ENCODE results near the gene CZIB. TPM values are rescaled to one million over a fixed set of nuclear protein-coding genes. Genes with fewer than 3 reads are reported as not detected.
A peak's percentile ranks its signal among the peaks of the same experiment; 100 is the strongest.

CZIB gene
- total and polyA plus RNA-seq, 2 of the 4 experiments (the other 2 are of a cell fraction), result 41.0 to 58.9 TPM

- in situ Hi-C loops (cut with MboI; ENCODE audit: low sequenced_read_pairs) (no loop called here), dilution Hi-C loops (cut with HindIII; ENCODE audit: low sequenced_read_pairs, unreplicated experiment) (no loop called here), intact Hi-C loops (cut with micrococcal nuclease) (no loop called here)
- H3K4me2 ChIP-seq (ENCODE audit: low read depth, low read length), result peak overlapping the region; percentile 34; the same call in 1 of the 2 replicates
- ATAC-seq (ENCODE audit: low read depth) (peak; percentile 94), DNase-seq (peak; percentile 98)
- peak overlapping the region; percentile 81; the same call in 1 of the 2 replicates for H3K23ac ChIP-seq (ENCODE audit: low read depth, low read length)
- peaks cover 6% of the 10 kb centered on the region for H3K9me1 ChIP-seq (ENCODE audit: insufficient read depth, low read length)
- no peaks in the 10 kb centered on the region for H4K20me1 ChIP-seq (ENCODE audit: insufficient read depth, low read length)
- peak overlapping the region; percentile 94; the same call in 1 of the 2 replicates for H4K91ac ChIP-seq (ENCODE audit: insufficient read depth, low read depth, low read length)
- peak overlapping the region; percentile 76; the same call in 1 of the 2 replicates for H4K5ac ChIP-seq (ENCODE audit: low read depth, low read length)
- no peak overlapping the region for H3K4me3 ChIP-seq (ENCODE audit: insufficient read depth, low read depth, low read length)
- no CpG with 5 or more reads among the region's 4 CpGs for WGBS, 2 experiments (ENCODE audit: extremely low coverage in 2 of 2, insufficient read length in 1 of 2)
- H3K4me1 ChIP-seq (ENCODE audit: control insufficient read depth, insufficient read depth, low read length), result peaks cover 8% of the 10 kb centered on the region
- H2BK5ac ChIP-seq (ENCODE audit: low read depth, low read length, poor library complexity, severe bottlenecking), result peak overlapping the region; percentile 98
- peak overlapping the region; percentile 91 for H2AK5ac ChIP-seq (ENCODE audit: low read depth, low read length)
- peak overlapping the region; percentile 98 for H3K27ac ChIP-seq (ENCODE audit: insufficient read depth, low read length)
- peak overlapping the region; percentile 91; the same call in 1 of the 2 replicates for H3K56ac ChIP-seq (ENCODE audit: extremely low read depth, insufficient read depth, low read length)
- H3K9me3 ChIP-seq (ENCODE audit: control insufficient read depth, insufficient read depth, low read length), result no peaks in the 10 kb centered on the region
- POLR2A ChIA-PET (ENCODE audit: unreplicated experiment), result no interaction called here
- peak overlapping the region; percentile 84 to 95; a peak in 3 of 4 replicates for H4K8ac ChIP-seq (ENCODE audit: low read depth in 2 of 2, low read length in 2 of 2)
- no peak overlapping the region for H2AK9ac ChIP-seq (replicated peaks; ENCODE audit: low read depth, low read length, poor library complexity)
- H3K27me3 ChIP-seq (ENCODE audit: control insufficient read depth, insufficient read depth, low read length), result no peaks in the 10 kb centered on the region
- BruUV-seq (replicated peaks), result no TSS peak
- H2BK15ac ChIP-seq (ENCODE audit: low read depth, low read length), result peak overlapping the region; percentile 99; the same call in 2 of the 3 replicates
- H2BK20ac ChIP-seq (ENCODE audit: low read depth, low read length), result peak overlapping the region; percentile 96
- H3K4ac ChIP-seq (ENCODE audit: low read depth, low read length), result peak overlapping the region; percentile 97
- peak overlapping the region; percentile 88 for H3K14ac ChIP-seq (replicated peaks; ENCODE audit: low read depth, low read length)
- no peaks in the 10 kb centered on the region for H3K79me1 ChIP-seq (ENCODE audit: low read depth in 1 of 2, low read length in 2 of 2)
- peak overlapping the region; percentile 96 for H3K18ac ChIP-seq (ENCODE audit: low read depth, low read length)
- no peak overlapping the region for H3K9ac ChIP-seq (ENCODE audit: low read depth, low read length)
- H3K36me3 ChIP-seq (ENCODE audit: control insufficient read depth, insufficient read depth, low read length), result no peaks in the 10 kb centered on the region
- H2BK120ac ChIP-seq (ENCODE audit: low read depth, low read length), result peak overlapping the region; percentile 96
- H2AFZ ChIP-seq (replicated peaks; ENCODE audit: low read length, poor library complexity), result no peak overlapping the region
- CTCF ChIA-PET, result no interaction called here
- TF ChIP-seq RFX5 (IDR thresholded peaks at IDR 0.05; ENCODE audit: low read depth, low read length) (no peak), SMC3 (IDR thresholded peaks at IDR 0.05; ENCODE audit: low read depth, low read length) (no peak), MAFK (IDR thresholded peaks at IDR 0.05; ENCODE audit: low read depth, low read length) (peak; percentile 64; the same call in 1 of the 2 replicates), POLR2A (IDR thresholded peaks at IDR 0.05; ENCODE audit: low read depth, low read length) (no peak), CEBPB (IDR thresholded peaks at IDR 0.05; ENCODE audit: low read depth, low read length) (peak; percentile 75), RCOR1 (IDR thresholded peaks at IDR 0.05; ENCODE audit: insufficient replicate concordance, low read length) (no peak), MAZ (IDR thresholded peaks at IDR 0.05; ENCODE audit: borderline replicate concordance, low read depth, low read length) (peak; percentile 72), CTCF (conservative IDR thresholded peaks at IDR 0.05; ENCODE audit: low read depth, low read length) (no peak), RAD21 (IDR thresholded peaks at IDR 0.05; ENCODE audit: low read length) (no peak), BHLHE40 (IDR thresholded peaks at IDR 0.05; ENCODE audit: low read depth, low read length) (peak; percentile 24; the same call in 1 of the 2 replicates), CHD1 (IDR thresholded peaks at IDR 0.05; ENCODE audit: low read depth, low read length) (no peak), NFE2L2 (IDR thresholded peaks at IDR 0.05; ENCODE audit: low read depth, low read length) (0 out of 2 replicates have a peak, but pooled peaks have one; percentile 3)
- TF ChIP-seq, protein P1, sequence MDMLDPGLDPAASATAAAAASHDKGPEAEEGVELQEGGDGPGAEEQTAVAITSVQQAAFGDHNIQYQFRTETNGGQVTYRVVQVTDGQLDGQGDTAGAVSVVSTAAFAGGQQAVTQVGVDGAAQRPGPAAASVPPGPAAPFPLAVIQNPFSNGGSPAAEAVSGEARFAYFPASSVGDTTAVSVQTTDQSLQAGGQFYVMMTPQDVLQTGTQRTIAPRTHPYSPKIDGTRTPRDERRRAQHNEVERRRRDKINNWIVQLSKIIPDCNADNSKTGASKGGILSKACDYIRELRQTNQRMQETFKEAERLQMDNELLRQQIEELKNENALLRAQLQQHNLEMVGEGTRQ (IDR thresholded peaks at IDR 0.05; ENCODE audit: low read depth, low read length), result no peak
- TF ChIP-seq, protein P2, sequence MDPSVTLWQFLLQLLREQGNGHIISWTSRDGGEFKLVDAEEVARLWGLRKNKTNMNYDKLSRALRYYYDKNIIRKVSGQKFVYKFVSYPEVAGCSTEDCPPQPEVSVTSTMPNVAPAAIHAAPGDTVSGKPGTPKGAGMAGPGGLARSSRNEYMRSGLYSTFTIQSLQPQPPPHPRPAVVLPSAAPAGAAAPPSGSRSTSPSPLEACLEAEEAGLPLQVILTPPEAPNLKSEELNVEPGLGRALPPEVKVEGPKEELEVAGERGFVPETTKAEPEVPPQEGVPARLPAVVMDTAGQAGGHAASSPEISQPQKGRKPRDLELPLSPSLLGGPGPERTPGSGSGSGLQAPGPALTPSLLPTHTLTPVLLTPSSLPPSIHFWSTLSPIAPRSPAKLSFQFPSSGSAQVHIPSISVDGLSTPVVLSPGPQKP (IDR thresholded peaks at IDR 0.05; ENCODE audit: borderline replicate concordance, low read depth, low read length), result no peak
These were observed 26.1 kb upstream of the CZIB start for GRCh38 chr1:53246261-53247134.

All from IMR-90 (cell line).